ENCODE data around the gene PLEKHJ1. TPM values are rescaled to one million over a fixed set of nuclear protein-coding genes. Genes with fewer than 3 reads are reported as not detected.

Gene PLEKHJ1
- total RNA-seq, 1 experiment from 2014 or later: 73.7 TPM

- TF ChIP-seq EZH2 (IDR thresholded peaks at IDR 0.05; ENCODE audit: borderline replicate concordance, low read depth, low read length, poor library complexity, severe bottlenecking): no peak
- TF ChIP-seq, protein P1, sequence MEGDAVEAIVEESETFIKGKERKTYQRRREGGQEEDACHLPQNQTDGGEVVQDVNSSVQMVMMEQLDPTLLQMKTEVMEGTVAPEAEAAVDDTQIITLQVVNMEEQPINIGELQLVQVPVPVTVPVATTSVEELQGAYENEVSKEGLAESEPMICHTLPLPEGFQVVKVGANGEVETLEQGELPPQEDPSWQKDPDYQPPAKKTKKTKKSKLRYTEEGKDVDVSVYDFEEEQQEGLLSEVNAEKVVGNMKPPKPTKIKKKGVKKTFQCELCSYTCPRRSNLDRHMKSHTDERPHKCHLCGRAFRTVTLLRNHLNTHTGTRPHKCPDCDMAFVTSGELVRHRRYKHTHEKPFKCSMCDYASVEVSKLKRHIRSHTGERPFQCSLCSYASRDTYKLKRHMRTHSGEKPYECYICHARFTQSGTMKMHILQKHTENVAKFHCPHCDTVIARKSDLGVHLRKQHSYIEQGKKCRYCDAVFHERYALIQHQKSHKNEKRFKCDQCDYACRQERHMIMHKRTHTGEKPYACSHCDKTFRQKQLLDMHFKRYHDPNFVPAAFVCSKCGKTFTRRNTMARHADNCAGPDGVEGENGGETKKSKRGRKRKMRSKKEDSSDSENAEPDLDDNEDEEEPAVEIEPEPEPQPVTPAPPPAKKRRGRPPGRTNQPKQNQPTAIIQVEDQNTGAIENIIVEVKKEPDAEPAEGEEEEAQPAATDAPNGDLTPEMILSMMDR (conservative IDR thresholded peaks at IDR 0.05; ENCODE audit: low read depth, low read length): no peak
- H3K27ac ChIP-seq (ENCODE audit: low read depth, low read length, poor library complexity, severe bottlenecking): no peak overlapping the region
- BruUV-seq (replicated peaks): no TSS peak
- no peaks in the 10 kb centered on the region for H3K9me3 ChIP-seq (ENCODE audit: low read depth, low read length, poor library complexity, severe bottlenecking)
- intact Hi-C loops (cut with micrococcal nuclease; ENCODE audit: unreplicated experiment): no loop called here
- H3K36me3 ChIP-seq (ENCODE audit: insufficient read depth, low read length, poor library complexity, severe bottlenecking): peaks cover 77% of the 10 kb centered on the region
- no peak for DNase-seq (ENCODE audit: low spot score)
- ChIA-PET CTCF (no interaction called here), POLR2A (ENCODE audit: low non-redundant PET) (interaction anchor here (1.2 kb wide), 1 partner anchor 13 kb away, joined by 4 read pairs; no protein-coding TSS in a partner anchor)
- H3K4me1 ChIP-seq (ENCODE audit: insufficient read depth, low read length, poor library complexity, severe bottlenecking): no peaks in the 10 kb centered on the region
- no peaks in the 10 kb centered on the region for H3K27me3 ChIP-seq (replicated peaks; ENCODE audit: insufficient read depth, low read depth, low read length, poor library complexity)
- no peak overlapping the region for H3K4me3 ChIP-seq (ENCODE audit: low read depth, low read length, poor library complexity, severe bottlenecking)
Observed at GRCh38 chr19:2216361-2217225, 19.5 kb downstream of the PLEKHJ1 start.

DNA sequence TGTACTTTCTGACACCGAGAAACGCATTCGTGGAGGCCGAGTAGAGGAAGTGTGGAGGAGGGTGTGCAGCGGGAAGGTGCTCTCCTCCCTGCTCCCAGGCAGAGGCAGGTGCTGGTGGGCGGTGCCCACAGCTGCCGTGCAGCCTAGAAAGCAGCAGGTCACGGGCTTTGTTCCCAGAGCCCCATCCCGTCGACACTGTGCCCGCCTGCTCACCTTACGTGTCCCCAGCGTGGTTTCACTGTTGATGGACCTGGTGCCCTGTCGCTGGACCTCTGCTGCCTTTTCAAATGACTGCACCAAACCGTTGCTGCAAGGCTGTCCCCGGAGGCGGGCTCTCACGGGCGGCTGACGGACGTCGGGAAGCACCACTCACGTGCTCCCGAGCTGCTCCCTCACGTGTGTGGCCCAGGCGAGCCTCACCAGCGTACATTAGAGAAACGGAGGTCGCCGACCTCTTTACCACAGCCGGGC lies 20.8 kb downstream of the PLEKHJ1 start:
- no TSS peak for BruUV-seq (replicated peaks)
- no peaks in the 10 kb centered on the region for H3K4me1 ChIP-seq (ENCODE audit: insufficient read depth, low read length, poor library complexity, severe bottlenecking)
- DNase-seq (ENCODE audit: low spot score): no peak
- POLR2A ChIA-PET (ENCODE audit: low non-redundant PET): no interaction called here
- H3K36me3 ChIP-seq (ENCODE audit: insufficient read depth, low read length, poor library complexity, severe bottlenecking): peaks cover 82% of the 10 kb centered on the region
- no peaks in the 10 kb centered on the region for H3K27me3 ChIP-seq (replicated peaks; ENCODE audit: insufficient read depth, low read depth, low read length, poor library complexity)
- H3K27ac ChIP-seq (ENCODE audit: low read depth, low read length, poor library complexity, severe bottlenecking): no peak overlapping the region
- H3K4me3 ChIP-seq (ENCODE audit: low read depth, low read length, poor library complexity, severe bottlenecking): no peak overlapping the region
- no peaks in the 10 kb centered on the region for H3K9me3 ChIP-seq (ENCODE audit: low read depth, low read length, poor library complexity, severe bottlenecking)
- CTCF ChIA-PET: interaction anchor here (0.5 kb wide), 1 partner anchor 60 kb away, joined by 4 read pairs; no protein-coding TSS in a partner anchor
- intact Hi-C loops (cut with micrococcal nuclease; ENCODE audit: unreplicated experiment): no loop called here
- TF ChIP-seq, protein P1 (conservative IDR thresholded peaks at IDR 0.05; ENCODE audit: low read depth, low read length): no peak
- no peak for TF ChIP-seq EZH2 (IDR thresholded peaks at IDR 0.05; ENCODE audit: borderline replicate concordance, low read depth, low read length, poor library complexity, severe bottlenecking)

GRCh38 chr19:2214251-2214650 lies 21.9 kb downstream of the PLEKHJ1 start:
- TF ChIP-seq, protein P1 (conservative IDR thresholded peaks at IDR 0.05; ENCODE audit: low read depth, low read length): no peak
- TF ChIP-seq EZH2 (IDR thresholded peaks at IDR 0.05; ENCODE audit: borderline replicate concordance, low read depth, low read length, poor library complexity, severe bottlenecking): no peak
- Histone ChIP-seq H3K4me3 (ENCODE audit: low read depth, low read length, poor library complexity, severe bottlenecking) (no peak overlapping the region), H3K4me1 (ENCODE audit: insufficient read depth, low read length, poor library complexity, severe bottlenecking) (no peaks in the 10 kb centered on the region), H3K36me3 (ENCODE audit: insufficient read depth, low read length, poor library complexity, severe bottlenecking) (peaks cover 84% of the 10 kb centered on the region), H3K9me3 (ENCODE audit: low read depth, low read length, poor library complexity, severe bottlenecking) (no peaks in the 10 kb centered on the region), H3K27me3 (replicated peaks; ENCODE audit: insufficient read depth, low read depth, low read length, poor library complexity) (no peaks in the 10 kb centered on the region), H3K27ac (ENCODE audit: low read depth, low read length, poor library complexity, severe bottlenecking) (no peak overlapping the region)
- DNase-seq (ENCODE audit: low spot score): no peak
- no TSS peak for BruUV-seq (replicated peaks)
- POLR2A ChIA-PET (ENCODE audit: low non-redundant PET): no interaction called here
- intact Hi-C loops (cut with micrococcal nuclease; ENCODE audit: unreplicated experiment): no loop called here
- CTCF ChIA-PET: no interaction called here
